Fibroblast of the aortic adventitia (primary cell): ENCODE data around the gene ELMO1. TPM values are rescaled to one million over a fixed set of nuclear protein-coding genes. Genes with fewer than 3 reads are reported as not detected.

Source experiments
- DNase-seq: peaks from one replicate; pipeline ENCODE4 v3.0.0-alpha.2; 2010; ENCODE audit warnings: low read depth
- H3K4me3 ChIP-seq: 2 replicates; pipeline ENCODE4 v1.5.1; 2011; ENCODE audit warnings: low read depth, mild to moderate bottlenecking, control low read depth, low read length, moderate library complexity
- total RNA-seq: library from RNA; depleted of rRNA; stranded (reverse); fragments of >200 nt; gene quantifications from 2 replicates; pipeline ENCODE4 v1.2.3, GENCODE V29; 2012; ENCODE audit warnings: low replicate concordance
- TF ChIP-seq, protein P1 (sequence below): IDR thresholded peaks from 2 replicates; pipeline ENCODE4 v1.5.1; 2011; ENCODE audit warnings: mild to moderate bottlenecking, low read length, control low read depth, inconsistent platforms; ENCODE audit not compliant: insufficient read depth

The ELMO1 gene
- total RNA-seq, 1 donor, result 1.3 TPM

DNA sequence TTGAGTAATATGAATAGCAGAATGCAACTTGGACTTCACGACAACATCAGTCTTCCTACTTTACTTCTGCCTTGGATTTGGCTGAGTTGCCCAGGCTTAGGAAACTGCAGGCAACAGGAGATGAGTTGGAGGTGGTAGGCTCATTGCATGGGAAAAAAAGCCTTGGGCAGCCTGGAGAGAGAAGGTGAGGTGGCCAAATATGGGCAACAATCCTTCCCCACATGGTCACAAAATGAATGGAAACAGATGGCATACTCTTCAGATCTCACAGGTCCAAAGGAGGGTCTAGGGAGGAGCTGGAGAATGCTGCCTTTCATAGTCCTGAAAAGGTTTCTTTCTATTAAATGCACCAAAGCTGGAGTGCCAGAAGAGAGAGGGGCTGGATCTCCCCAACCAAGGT, 595.7 kb downstream of the ELMO1 start:
- no peak for DNase-seq
- H3K4me3 ChIP-seq, result no peak overlapping the region
- TF ChIP-seq, protein P1, sequence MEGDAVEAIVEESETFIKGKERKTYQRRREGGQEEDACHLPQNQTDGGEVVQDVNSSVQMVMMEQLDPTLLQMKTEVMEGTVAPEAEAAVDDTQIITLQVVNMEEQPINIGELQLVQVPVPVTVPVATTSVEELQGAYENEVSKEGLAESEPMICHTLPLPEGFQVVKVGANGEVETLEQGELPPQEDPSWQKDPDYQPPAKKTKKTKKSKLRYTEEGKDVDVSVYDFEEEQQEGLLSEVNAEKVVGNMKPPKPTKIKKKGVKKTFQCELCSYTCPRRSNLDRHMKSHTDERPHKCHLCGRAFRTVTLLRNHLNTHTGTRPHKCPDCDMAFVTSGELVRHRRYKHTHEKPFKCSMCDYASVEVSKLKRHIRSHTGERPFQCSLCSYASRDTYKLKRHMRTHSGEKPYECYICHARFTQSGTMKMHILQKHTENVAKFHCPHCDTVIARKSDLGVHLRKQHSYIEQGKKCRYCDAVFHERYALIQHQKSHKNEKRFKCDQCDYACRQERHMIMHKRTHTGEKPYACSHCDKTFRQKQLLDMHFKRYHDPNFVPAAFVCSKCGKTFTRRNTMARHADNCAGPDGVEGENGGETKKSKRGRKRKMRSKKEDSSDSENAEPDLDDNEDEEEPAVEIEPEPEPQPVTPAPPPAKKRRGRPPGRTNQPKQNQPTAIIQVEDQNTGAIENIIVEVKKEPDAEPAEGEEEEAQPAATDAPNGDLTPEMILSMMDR, result no peak

DNA sequence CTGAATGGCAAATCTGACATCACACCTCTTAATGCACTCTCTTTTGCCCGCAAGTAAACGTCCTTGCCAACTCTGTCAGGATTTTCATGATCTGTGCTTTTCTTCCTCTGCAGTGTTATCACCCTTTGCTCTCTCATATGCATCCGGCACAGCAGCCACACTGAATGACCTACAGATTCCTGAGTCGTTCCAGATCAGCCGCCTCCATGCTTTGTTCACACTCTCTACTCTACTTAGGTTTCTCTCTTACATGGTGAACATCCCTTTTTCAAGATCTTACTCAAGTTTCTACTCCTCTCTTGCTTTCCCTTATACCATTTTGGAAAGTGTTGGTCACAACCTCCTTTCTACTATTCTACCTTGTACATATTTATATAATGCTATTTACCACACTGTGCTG, 596.6 kb downstream of the ELMO1 start:
- TF ChIP-seq, protein P1, result no peak
- DNase-seq, result no peak
- no peak overlapping the region for H3K4me3 ChIP-seq

DNA sequence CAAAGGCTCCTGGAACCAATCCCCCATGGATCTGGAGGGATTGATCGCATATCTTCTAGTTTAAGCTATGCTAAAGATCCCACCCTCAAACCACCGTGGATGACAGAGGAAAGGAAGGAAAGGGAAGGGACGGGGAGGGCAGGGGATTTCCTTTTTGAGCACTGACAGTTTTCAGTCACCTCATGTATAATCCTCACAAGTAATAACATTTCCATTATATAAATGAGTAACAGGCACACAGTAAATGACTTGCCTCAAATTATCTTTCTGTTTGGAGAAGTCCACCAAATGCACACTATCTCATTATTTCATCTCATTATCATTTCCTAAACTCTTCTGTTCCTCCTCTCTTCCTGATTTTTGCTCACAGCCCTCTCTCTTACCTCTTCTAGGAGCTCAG, 597.3 kb downstream of the ELMO1 start:
- H3K4me3 ChIP-seq, result no peak overlapping the region
- TF ChIP-seq, protein P1, result no peak
- no peak for DNase-seq

DNA sequence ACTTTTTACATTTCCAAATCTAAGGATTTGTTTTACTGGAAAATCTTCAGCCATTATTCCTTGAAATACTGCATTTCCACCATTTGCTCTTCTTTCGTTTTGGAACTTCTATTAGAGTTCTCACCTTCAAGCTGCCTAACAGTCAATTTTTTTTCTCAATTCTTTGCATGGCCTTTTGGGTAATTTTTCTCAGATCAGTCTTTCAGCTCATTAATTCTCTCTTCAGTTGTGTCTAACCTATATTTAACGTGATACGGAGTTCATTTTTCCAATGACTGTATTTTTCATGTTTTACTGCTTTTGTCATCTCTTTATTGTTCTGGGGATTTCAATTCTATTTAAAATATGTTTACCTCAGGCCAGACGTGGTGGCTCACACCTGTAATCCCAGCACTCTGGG, 600.7 kb downstream of the ELMO1 start:
- TF ChIP-seq, protein P1, result no peak

DNA sequence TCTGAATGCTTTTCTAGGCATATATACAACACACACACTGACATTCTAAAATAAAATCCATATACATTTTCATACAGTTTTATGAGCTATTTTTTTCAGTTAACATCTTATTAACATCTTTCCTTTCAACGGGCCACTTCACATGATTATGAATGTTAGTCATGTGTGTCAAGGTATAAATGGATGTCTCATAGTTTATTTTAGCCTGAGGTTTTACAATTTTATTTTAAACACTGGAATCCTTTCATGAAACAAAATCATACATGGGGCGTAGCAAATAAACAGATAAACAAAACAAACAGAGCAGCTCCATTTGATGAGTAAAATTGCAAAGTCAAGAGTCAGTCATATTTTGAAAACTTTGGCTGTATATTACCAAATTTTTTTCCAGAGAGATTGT, 604.3 kb downstream of the ELMO1 start:
- no peak overlapping the region for H3K4me3 ChIP-seq
- TF ChIP-seq, protein P1, result no peak
- DNase-seq, result no peak

More for the DNA sequence above, 600.7 kb downstream of the ELMO1 start:
- no peak for DNase-seq
- no peak overlapping the region for H3K4me3 ChIP-seq

DNA sequence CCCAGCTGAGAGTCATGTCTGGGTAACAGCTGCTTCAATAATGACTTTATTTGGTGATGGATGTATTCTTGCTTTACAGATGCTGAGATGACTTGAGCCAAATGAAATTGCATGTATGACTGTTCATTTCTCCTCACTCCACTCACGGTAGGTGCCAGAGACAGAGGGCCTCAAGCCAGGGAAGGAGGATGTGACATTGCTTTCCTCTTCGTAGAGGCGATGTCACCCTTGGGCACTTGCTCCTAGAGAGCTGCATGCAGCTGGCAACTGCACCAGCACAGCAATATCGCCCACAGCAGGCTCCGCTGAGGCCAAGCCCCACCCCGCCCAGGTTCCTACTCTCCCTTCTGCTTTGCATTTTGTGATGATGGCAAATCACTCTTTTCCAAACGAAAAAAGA, 607.8 kb downstream of the ELMO1 start:
- H3K4me3 ChIP-seq, result no peak overlapping the region
- no peak for DNase-seq
- TF ChIP-seq, protein P1, result no peak

DNA sequence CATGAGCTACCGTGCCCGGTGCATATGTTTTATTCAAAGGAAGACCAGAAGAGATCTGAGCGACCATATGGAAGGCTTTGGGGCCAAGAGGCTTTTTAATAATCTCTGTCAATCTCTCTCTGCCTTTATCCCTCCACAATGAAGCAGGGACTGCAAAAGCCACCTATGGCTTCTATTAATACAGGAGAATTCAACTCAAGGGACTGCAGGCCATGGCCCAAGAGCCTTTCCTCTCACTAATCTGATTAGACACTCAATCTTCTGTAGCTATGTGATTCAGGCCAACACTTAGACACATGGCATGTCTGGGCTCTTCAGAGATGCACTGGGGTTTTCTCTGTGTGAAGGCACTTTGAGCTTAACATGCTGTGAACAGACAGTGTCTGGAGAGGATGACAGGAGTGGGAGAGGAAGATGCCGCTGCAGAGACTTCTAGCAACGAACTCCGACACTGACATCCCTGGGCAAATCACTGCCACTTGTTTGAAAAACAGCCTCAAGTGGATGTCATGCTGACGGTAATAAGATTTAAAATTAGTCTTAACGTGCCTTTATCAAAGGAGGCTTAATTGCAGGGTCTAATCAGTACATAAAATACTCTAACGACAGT, 609.9 kb downstream of the ELMO1 start:
- H3K4me3 ChIP-seq, result no peak overlapping the region
- TF ChIP-seq, protein P1, result no peak
- no peak for DNase-seq
